ENCODE measurements around the gene MAML3.

MAML3 gene

DNA sequence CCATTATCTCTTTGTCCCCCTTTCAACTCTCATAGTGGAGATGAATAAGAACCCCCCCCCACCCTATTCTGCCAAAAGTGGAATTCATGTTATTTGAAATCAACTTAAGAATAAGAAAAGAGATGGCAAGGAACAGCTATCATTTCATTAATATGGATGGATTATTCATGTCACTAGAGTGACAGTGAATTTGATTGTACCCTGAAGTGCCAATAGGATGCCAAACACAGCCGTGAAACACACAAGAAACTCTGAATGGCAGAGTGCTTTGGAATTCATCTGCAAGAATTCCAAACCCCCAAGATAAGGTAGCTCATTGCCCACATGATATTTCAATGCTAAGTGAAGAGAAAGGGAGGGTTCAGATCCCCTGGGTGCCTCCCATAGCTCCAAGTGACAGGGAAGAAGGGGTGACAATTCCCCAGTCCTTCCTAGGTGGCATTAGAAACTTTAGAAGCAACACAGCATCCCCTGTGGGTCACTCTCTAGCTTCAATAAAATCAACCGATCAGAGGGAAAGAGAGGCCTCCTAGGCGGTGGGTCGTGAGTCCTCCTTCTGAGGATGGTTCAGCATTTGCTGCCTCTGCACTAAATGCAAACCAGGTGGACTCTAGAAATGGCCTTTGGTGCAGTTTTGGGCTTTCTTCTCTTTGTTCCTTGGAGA is 404.0 kb downstream of the MAML3 start:
- H3K36me3 ChIP-seq (replicated peaks; ENCODE audit: low read depth, low read length), result no peaks in the 10 kb centered on the region
- H3K4me1 ChIP-seq (ENCODE audit: low read length), result no peaks in the 10 kb centered on the region
- H3K4me3 ChIP-seq (ENCODE audit: low read length), result no peak overlapping the region
- H3K27ac ChIP-seq (ENCODE audit: low read length), result no peak overlapping the region
- no peak overlapping the region for H3K9ac ChIP-seq (ENCODE audit: low read length)
- H3K9me3 ChIP-seq (ENCODE audit: insufficient read depth, low read length), result no peaks in the 10 kb centered on the region
- H2AFZ ChIP-seq (ENCODE audit: low read depth, low read length), result no peak overlapping the region
- TF ChIP-seq CTCF (IDR thresholded peaks at IDR 0.05; ENCODE audit: low read depth, low read length), result no peak
- no peak for TF ChIP-seq EZH2phosphoT487 (IDR thresholded peaks at IDR 0.05; ENCODE audit: low read depth)
- H3K27me3 ChIP-seq (ENCODE audit: low read depth, low read length), result peaks cover 43% of the 10 kb centered on the region
- no peaks in the 10 kb centered on the region for H3K79me2 ChIP-seq (ENCODE audit: low read length)
- H4K20me1 ChIP-seq (ENCODE audit: insufficient read depth, low read length), result no peaks in the 10 kb centered on the region
- no peak overlapping the region for H3K4me2 ChIP-seq (ENCODE audit: low read length)

DNA sequence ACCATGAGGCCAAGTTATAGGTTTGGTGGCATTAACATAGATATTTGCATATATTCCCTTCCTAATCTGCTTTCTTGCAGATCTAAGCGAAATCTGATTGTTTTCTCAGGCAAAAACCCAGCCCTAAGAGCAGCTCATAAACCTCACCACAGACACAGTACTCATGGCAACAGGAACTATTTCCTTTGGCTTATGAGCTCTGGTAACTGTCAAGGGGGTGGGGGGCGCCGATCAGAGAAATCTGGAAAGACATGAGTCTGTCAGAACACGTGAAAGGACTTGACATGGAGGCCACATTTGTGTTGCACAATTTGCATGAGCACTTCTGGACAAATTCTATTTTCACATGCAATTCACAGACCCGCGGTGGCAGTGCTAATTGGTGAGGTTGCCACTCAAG is 404.6 kb downstream of the MAML3 start:
- H3K9me3 ChIP-seq (ENCODE audit: insufficient read depth, low read length), result no peaks in the 10 kb centered on the region
- H3K36me3 ChIP-seq (replicated peaks; ENCODE audit: low read depth, low read length), result no peaks in the 10 kb centered on the region
- no peak overlapping the region for H2AFZ ChIP-seq (ENCODE audit: low read depth, low read length)
- no peaks in the 10 kb centered on the region for H3K79me2 ChIP-seq (ENCODE audit: low read length)
- H3K4me3 ChIP-seq (ENCODE audit: low read length), result no peak overlapping the region
- no peaks in the 10 kb centered on the region for H4K20me1 ChIP-seq (ENCODE audit: insufficient read depth, low read length)
- H3K4me2 ChIP-seq (ENCODE audit: low read length), result no peak overlapping the region
- no peak overlapping the region for H3K27ac ChIP-seq (ENCODE audit: low read length)
- no peaks in the 10 kb centered on the region for H3K4me1 ChIP-seq (ENCODE audit: low read length)
- peaks cover 41% of the 10 kb centered on the region for H3K27me3 ChIP-seq (ENCODE audit: low read depth, low read length)
- no peak for TF ChIP-seq CTCF (IDR thresholded peaks at IDR 0.05; ENCODE audit: low read depth, low read length)
- TF ChIP-seq EZH2phosphoT487 (IDR thresholded peaks at IDR 0.05; ENCODE audit: low read depth), result no peak
- H3K9ac ChIP-seq (ENCODE audit: low read length), result no peak overlapping the region

DNA sequence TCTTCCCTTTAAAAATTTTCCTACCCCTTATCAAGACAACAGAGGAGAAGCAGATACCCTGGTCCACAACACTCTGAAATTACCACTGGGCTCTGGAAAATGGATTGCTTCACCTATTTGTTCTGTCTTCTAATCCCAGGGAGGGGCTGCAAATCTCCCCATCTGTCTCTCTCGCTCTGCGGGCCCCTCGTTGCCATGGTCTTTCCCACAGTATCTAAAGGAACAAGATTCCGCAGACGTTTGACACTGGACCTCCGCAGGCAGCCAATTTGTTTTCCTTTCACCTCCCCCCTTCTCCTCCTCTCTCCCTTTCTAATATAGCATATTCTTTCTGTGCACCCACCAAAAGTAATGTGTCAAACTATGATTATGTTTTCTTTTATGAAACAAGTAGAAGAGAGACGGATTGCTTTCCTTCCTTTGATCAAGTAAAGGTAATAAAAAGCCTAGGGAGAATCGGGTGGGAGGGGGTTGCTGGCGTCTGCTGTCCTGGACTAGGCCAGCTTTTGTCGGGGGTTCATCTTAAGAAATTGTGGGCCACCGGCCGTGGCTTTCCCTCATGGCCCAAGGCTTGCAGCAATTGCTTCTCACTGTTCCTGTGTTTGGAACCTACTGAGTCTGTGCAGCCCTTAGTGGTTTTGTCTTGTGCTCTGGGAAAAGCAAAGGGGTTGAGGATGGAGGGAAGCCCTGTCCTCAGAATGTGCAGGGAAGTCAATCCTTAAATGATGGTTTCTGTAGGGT is 407.4 kb downstream of the MAML3 start:
- no peak overlapping the region for H3K9ac ChIP-seq (ENCODE audit: low read length)
- H3K4me2 ChIP-seq (ENCODE audit: low read length), result no peak overlapping the region
- H3K79me2 ChIP-seq (ENCODE audit: low read length), result no peaks in the 10 kb centered on the region
- H3K27me3 ChIP-seq (ENCODE audit: low read depth, low read length), result peaks cover 25% of the 10 kb centered on the region
- TF ChIP-seq CTCF (IDR thresholded peaks at IDR 0.05; ENCODE audit: low read depth, low read length), result no peak
- no peak for TF ChIP-seq EZH2phosphoT487 (IDR thresholded peaks at IDR 0.05; ENCODE audit: low read depth)
- H4K20me1 ChIP-seq (ENCODE audit: insufficient read depth, low read length), result no peaks in the 10 kb centered on the region
- H2AFZ ChIP-seq (ENCODE audit: low read depth, low read length), result no peak overlapping the region
- no peaks in the 10 kb centered on the region for H3K9me3 ChIP-seq (ENCODE audit: insufficient read depth, low read length)
- no peaks in the 10 kb centered on the region for H3K4me1 ChIP-seq (ENCODE audit: low read length)
- H3K27ac ChIP-seq (ENCODE audit: low read length), result no peak overlapping the region
- H3K4me3 ChIP-seq (ENCODE audit: low read length), result no peak overlapping the region
- H3K36me3 ChIP-seq (replicated peaks; ENCODE audit: low read depth, low read length), result no peaks in the 10 kb centered on the region

DNA sequence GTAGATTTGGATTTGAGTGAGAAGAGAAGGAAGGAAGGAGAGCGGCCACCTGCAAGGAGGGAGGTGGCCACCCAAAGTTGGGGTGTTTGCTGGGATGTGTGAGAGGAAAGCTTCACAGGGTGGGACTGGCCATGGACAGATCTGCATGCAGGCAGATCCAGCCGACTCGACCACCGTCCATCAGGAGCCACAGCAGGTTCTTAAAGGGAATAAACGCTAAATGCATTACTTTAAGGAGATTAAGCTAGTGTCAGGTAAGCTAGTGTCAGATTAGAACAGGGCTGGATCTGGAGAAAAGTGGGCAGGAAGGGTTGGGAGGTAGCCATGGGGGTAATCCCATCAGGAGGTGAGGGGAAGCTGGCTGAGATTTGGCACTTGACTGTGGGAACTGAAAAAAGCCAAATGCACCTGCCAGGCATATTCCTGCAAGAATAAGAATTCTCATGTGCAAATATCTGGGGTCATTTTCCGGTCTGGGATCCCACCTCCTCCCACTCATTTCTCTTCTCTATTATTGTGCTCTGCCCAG is 408.8 kb downstream of the MAML3 start:
- TF ChIP-seq EZH2phosphoT487 (IDR thresholded peaks at IDR 0.05; ENCODE audit: low read depth), result no peak
- no peak for TF ChIP-seq CTCF (IDR thresholded peaks at IDR 0.05; ENCODE audit: low read depth, low read length)
- no peaks in the 10 kb centered on the region for H4K20me1 ChIP-seq (ENCODE audit: insufficient read depth, low read length)
- H2AFZ ChIP-seq (ENCODE audit: low read depth, low read length), result no peak overlapping the region
- H3K4me2 ChIP-seq (ENCODE audit: low read length), result no peak overlapping the region
- no peak overlapping the region for H3K27ac ChIP-seq (ENCODE audit: low read length)
- no peaks in the 10 kb centered on the region for H3K79me2 ChIP-seq (ENCODE audit: low read length)
- H3K36me3 ChIP-seq (replicated peaks; ENCODE audit: low read depth, low read length), result no peaks in the 10 kb centered on the region
- no peaks in the 10 kb centered on the region for H3K9me3 ChIP-seq (ENCODE audit: insufficient read depth, low read length)
- H3K9ac ChIP-seq (ENCODE audit: low read length), result no peak overlapping the region
- no peaks in the 10 kb centered on the region for H3K4me1 ChIP-seq (ENCODE audit: low read length)
- peaks cover 20% of the 10 kb centered on the region for H3K27me3 ChIP-seq (ENCODE audit: low read depth, low read length)
- H3K4me3 ChIP-seq (ENCODE audit: low read length), result no peak overlapping the region
